NK-92 (cell line): Measurements from ENCODE around the gene FLVCR1.

Experiments used
- DNase-seq: peaks from one replicate; lab custom pipeline; 2025; ENCODE audit not compliant: unreplicated experiment; lab: John Stamatoyannopoulos, UW

Gene FLVCR1

GRCh38 chr1:212915245-212916091 is 57.4 kb downstream of the FLVCR1 start:
- DNase-seq = no peak

DNA sequence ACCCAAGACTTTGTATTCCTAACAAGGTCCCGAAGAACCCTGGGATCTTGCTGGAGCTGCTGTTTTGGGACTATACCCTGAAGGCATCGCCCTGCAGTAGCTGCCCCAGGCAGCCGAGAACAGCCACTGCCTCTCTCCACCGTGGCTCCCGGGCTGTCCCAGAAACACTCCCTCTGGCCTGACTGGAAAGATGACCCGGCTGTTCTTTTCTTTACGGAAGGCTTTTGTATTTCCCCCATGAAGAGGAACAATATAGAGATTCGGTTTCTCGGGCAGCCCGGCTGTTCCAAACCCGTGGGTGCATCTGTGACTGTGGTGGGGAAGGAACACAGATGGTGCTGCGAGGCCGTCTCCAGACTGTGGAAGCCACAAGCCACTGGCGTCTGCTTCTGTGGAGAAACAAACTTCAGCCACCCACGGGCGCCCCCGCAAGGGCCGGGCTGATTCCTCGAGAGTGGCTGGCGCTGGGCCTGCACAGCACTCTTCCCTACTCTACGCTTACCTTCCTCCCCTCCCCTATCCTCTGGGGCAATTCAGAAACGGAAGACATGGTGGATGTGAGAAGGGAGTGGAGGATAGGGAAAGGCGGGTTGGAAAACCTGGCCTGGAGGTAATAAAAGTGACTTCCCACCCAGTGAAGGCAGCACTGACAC is 58.5 kb downstream of the FLVCR1 start:
- no peak for DNase-seq

DNA sequence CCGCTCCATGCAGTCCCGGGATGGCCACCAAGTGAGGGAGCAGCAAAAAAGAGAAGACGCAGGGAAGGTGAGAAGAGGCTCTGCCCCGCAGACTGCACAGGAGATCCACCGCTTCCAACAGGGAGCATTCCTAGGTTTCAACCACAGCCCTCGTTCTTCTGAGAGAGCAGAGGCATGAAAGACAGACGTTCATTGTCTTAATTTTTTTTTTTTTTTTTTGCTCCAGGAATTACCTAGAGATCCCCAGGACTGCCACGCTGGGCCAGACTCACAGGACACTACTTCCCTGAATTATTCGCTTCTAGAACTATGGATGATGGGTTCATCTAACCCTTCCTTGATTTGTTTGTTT is 59.0 kb downstream of the FLVCR1 start:
- DNase-seq = no peak

DNA sequence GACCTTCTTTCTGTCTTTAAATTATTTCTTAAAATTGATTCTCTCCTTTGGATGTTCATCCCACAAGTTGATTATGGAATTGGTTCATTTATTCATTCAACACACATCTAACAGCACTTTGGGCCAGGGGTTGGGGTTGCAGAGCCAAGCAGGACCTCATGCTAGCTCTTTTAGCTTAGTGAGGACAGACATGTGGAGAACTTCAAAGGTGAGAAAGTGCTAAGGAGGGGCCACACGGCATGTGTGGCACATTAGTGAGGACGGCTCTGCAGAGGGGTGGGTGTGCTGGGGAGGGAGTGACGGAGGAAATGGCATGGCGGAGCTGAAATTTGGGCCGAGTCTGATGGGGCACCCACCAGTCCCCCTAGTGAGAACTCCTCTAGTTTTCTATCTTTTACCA is 59.8 kb downstream of the FLVCR1 start:
- DNase-seq = no peak

GRCh38 chr1:212918824-212919223 is 60.7 kb downstream of the FLVCR1 start:
- DNase-seq = no peak

DNA sequence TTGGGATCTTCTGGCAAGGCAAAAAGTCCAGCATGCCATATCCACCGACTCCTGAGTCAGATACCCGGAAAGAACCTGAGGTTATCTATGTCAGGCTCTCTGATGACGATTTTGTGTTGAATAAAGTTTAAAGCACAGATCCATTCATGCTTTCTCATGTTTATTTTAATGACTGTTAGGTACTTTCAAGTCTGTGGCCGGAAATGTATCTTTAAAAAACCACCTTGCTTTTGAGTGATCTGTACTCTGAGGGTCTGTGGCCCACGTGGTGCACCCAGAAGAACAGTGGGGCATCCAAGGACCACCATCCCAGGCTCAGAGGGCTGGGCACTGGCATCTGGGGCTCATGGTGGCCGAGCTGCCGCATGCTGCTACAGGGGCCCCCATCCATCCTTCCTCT is 62.2 kb downstream of the FLVCR1 start:
- DNase-seq = no peak

DNA sequence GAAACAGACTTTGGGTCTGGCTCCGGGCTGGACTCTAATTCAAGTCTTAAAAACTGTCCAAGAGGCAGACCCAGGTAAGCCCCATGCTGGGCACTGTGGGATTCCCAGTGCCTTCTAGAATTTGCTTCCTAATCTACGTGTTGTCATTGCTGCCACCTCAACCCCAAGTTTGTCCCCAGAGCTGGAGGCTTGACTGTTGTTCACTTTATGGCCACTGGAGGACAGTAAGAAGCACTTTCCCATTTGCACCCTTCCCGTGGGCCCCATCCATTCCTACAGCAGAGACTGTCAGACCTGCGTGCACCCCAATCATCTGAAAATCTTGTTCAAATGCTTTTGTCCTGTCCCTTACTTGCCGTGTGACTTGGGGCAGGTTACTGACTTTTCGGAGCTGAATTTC is 62.8 kb downstream of the FLVCR1 start:
- DNase-seq = no peak

DNA sequence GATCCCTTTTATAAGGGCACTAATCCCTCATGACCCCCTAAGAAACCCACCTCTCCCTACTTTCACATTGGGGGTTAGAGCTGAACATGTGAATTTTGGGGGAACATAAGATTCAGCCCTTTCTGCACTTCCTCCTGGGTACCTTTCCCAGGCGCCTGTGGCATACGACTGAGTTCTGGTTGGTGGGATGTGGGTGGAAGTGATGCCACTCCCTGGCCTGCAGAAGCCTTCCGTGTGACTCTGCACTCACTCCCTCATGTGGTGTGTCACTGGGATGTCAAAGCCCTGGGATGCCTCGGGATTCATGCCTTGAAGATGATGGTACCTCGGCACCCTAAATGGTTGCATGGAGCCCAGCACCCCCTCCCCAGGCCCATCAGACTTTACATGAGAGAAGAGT is 63.9 kb downstream of the FLVCR1 start:
- DNase-seq = no peak

DNA sequence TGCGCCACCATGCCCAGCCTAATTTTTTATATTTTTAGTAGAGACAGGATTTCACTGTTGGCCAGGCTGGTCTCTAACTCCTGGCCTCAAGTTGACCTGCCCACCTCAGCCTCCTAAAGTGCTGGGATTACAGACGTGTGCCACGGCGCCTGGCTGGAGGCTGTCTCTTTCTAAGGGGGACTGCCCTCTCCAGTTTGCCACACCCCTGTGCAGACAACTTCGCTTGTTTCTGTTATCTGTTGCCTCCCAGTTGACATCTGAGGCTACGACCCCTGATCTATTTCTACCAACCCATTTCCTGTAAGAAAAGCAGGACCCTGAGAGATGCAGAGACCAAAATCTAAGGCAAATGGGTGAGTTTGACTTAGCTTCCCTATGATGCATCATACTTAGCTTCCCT is 68.3 kb downstream of the FLVCR1 start:
- DNase-seq = no peak

DNA sequence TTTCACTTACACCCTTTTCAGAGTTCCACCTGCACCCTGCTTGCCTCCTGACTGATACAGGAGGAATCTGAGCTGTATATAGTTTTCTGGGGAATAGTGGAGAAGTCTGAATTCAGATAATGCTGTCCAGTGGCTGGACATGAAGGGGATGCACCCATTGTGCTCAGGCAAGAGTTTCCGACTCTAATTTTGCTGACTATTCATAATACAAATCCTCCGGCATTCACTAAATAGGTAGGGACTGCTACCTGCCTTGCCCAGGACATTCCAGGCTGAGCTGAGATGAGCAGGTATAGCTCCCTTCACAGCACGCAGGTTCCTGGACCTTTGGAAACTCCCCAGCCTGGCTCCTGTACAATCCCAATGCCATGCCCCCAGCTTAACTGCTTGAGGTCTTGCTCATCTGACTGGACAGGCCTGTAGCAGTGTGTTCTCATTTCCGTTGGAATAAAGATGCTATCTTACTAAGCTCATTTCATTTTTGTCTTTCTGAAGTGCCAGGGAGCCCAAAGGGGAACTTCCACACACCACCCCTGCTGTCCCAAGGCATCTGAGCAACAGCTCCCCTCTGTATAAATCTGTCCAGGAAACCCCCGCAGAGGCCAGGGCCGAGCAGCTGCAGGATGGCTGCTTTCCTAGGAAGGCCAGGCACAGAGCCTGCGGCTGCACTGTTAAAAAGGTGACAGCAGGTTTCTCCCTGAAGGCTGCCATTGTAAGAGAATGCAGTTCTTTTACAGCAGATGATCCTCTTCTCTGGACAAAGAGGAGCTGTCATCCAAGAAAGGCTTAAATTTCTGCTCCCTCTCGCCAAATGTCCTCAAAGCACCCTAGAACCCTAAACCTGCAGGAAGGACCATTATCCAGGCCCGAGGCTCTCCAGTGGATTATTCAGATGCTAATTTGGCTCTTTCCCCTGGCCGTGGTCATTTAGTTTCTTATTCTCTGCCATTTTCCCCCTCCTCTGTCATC is 70.5 kb downstream of the FLVCR1 start:
- no peak for DNase-seq

DNA sequence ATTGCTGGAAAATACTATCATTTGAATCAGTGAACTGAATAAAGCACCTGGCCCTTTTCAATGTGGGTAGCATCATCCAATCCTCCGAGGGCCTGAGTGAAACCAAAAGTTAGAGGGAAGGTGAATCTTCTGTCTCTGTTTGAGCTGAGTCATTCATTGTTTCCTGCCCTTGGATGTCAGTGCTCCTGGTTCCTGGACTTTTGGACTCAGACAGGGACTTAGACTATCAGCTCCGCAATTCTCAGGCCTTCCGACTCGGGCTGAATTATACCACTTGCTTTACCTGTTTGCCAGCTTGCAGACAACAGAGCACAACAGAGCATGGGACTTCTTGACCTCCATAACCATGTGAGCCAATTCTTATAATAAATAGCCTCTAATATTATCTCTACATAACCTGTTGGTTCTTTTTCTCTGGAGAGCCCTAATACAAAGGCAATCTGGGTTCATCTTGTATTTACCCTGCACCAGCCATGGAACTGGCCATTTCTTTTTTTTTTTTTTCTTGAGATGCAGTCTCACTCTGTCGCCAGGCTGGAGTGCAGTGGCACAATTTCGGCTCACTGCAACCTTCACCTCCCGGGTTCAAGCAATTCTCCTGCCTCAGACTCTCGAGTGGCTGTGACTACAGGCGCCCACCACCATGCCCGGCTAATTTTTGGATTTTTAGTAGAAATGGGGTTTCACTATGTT is 73.1 kb downstream of the FLVCR1 start:
- DNase-seq = no peak

DNA sequence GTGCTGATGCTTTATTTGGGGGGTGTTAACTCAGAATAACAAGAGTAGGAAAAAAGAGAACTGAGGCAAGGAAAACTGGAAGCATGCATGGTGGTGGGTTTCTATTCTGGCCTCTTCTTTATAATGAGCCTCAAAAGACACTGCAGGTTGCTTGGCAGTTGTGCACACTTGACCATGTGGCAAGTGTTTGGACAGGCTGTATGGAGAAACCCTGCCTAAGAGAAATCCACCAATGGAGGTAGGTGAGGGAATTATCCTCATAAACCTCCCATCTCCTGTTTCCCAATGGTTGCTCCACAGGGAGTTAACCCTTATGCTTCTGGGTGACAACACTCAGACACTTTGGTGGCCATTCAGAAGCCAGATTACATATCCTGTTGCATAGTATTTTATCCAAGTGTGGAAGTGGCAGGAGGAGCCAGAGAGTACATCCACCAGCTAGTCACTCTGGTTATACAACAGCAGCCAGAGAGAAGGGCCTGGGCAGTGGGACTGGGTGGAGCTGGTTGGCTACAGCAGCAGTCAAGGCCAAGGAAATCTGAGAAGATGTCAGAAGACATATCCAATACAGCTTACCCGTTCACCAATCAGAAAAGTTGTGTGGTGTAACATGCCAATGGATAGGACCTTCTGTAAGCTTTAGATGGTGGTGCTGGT is 75.9 kb downstream of the FLVCR1 start:
- DNase-seq = no peak

- DNase-seq = no peak
Measured at GRCh38 chr1:212935387-212935981, 77.4 kb downstream of the FLVCR1 start.

DNA sequence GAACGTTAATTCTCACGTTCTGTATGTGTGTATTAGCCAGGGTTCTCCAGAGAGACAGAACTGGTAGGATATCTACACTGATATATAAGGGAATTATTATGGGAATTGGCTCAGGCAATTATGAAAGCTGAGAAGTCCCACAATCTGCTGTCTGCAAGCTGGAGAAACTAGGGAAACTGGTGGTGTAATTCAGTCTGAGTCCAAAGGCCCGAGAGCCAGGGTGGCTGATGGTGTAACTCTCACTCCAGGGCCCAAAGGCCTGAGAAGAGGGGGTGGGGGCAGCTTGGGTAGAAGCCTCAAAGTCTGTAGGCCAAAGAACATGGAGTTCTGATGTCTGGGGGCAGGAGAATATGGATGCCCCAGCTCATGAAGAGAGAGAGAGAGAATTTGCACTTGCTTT is 79.0 kb downstream of the FLVCR1 start:
- no peak for DNase-seq

- no peak for DNase-seq
Measured at GRCh38 chr1:212938846-212939245, 80.8 kb downstream of the FLVCR1 start.

GRCh38 chr1:212941452-212941851 is 83.4 kb downstream of the FLVCR1 start:
- DNase-seq = no peak

GRCh38 chr1:212942679-212943392 is 84.8 kb downstream of the FLVCR1 start:
- no peak for DNase-seq

DNA sequence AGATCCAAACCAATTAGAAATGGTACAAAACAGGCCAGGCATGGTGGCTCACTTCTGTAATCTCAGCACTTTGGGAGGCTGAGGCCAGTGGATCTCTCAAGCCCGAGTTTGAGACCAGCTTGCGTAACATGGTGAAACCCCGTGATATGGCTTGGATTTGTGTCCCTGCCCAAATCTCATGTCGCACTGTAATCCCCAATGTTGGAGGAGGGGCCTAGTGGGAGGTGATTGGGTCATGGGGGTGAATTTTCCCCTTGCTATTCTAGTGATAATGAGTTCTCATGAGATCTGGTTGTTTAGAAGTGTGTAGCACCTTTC is 85.3 kb downstream of the FLVCR1 start:
- DNase-seq = no peak

- DNase-seq = no peak
Measured at GRCh38 chr1:212944229-212944901, 86.3 kb downstream of the FLVCR1 start.
